ENCODE measurements around the gene TMEM183A. TPM values are rescaled to one million over a fixed set of nuclear protein-coding genes. Genes with fewer than 3 reads are reported as not detected.
A peak's percentile ranks its signal among the peaks of the same experiment; 100 is the strongest.

The TMEM183A gene
- total and polyA plus RNA-seq, 9 of the 15 experiments (the other 6 are each of a cell fraction or from before 2014, with no cell fraction given): 23.4 to 190 (median 124) TPM

GRCh38 chr1:203051841-203052324 is 44.7 kb downstream of the TMEM183A start (continued):
- TF ChIP-seq ZNF740 (CRISPR knock-in tag; IDR thresholded peaks at IDR 0.05) (peak; percentile 76), ZNF740 (tag; IDR thresholded peaks at IDR 0.05) (no peak)

- Histone ChIP-seq H3K9ac (ENCODE audit: insufficient read depth in 1 of 2, low read depth in 2 of 2, low read length in 2 of 2) (no peak overlapping the region), H3K27me3 (ENCODE audit: control insufficient read depth in 2 of 2, insufficient read depth in 2 of 2, low read length in 2 of 2) (peaks cover 76 to 91% of the 10 kb centered on the region in 2 experiments), H3K9me3 (replicated peaks; ENCODE audit: control insufficient read depth, insufficient read depth, low read depth, low read length) (no peaks in the 10 kb centered on the region), H2AFZ (ENCODE audit: low read depth, low read length) (no peak overlapping the region), H3K4me3 (no peak overlapping the region), H3K27ac (ENCODE audit: extremely low read depth, low read depth, low read length) (no peak overlapping the region), H3K4me1 (replicated peaks in 1 of 2; ENCODE audit: control insufficient read depth in 2 of 2, insufficient read depth in 2 of 2, low read length in 2 of 2) (peaks cover 0 to 22% of the 10 kb centered on the region in 2 experiments; a peak in 2 of 5 replicates), H4K20me1 (replicated peaks; ENCODE audit: control insufficient read depth, insufficient read depth, low read length) (peaks cover 15% of the 10 kb centered on the region; the same call in 1 of the 2 replicates), H3K9me1 (ENCODE audit: control insufficient read depth, insufficient read depth, low read length) (peaks cover 2% of the 10 kb centered on the region), H3K79me2 (ENCODE audit: control insufficient read depth, insufficient read depth, low read length) (no peaks in the 10 kb centered on the region), H3K4me2 (ENCODE audit: insufficient read depth, low read length) (no peak overlapping the region), H3K36me3 (ENCODE audit: control insufficient read depth, insufficient read depth, low read length) (no peaks in the 10 kb centered on the region)
- no peak for TF ChIP-seq SMC3 (conservative IDR thresholded peaks at IDR 0.05; ENCODE audit: insufficient read depth, low read depth, low read length)
- no peak for TF ChIP-seq ZNF449 (CRISPR knock-in tag; IDR thresholded peaks at IDR 0.05)
- no peak for TF ChIP-seq MLLT1 (IDR thresholded peaks at IDR 0.05)
- no peak for TF ChIP-seq ZNF586 (CRISPR knock-in tag; conservative IDR thresholded peaks at IDR 0.05)
- no peak for TF ChIP-seq FOXM1 (IDR thresholded peaks at IDR 0.05; ENCODE audit: low read depth)
- no peak for TF ChIP-seq FOXM1 (CRISPR knock-in tag; IDR thresholded peaks at IDR 0.05; ENCODE audit: low read depth)
- no peak for TF ChIP-seq ZBTB7A (IDR thresholded peaks at IDR 0.05; ENCODE audit: borderline replicate concordance, control insufficient read depth, low read depth, low read length)
- no peak for TF ChIP-seq CREM (IDR thresholded peaks at IDR 0.05; ENCODE audit: low read depth)
- TF ChIP-seq POU5F1 (IDR thresholded peaks at IDR 0.05; ENCODE audit: borderline replicate concordance, low read depth, low read length, partially characterized antibody): no peak
- no peak for TF ChIP-seq ZNF77 (CRISPR knock-in tag; IDR thresholded peaks at IDR 0.05)
- TF ChIP-seq PKNOX1 (IDR thresholded peaks at IDR 0.05): no peak
- no peak for TF ChIP-seq ZNF277 (CRISPR knock-in tag; IDR thresholded peaks at IDR 0.05; ENCODE audit: borderline replicate concordance)
- TF ChIP-seq KAT2B (IDR thresholded peaks at IDR 0.05; ENCODE audit: low read depth, low read length): no peak
- no TSS peak for BruUV-seq (replicated peaks)
- DNase-seq (ENCODE audit: extremely low read depth in 1 of 4, low spot score in 3 of 4) (no peak), FAIRE-seq (no peak), ATAC-seq (no peak)
- POLR2A ChIA-PET: interaction anchor here (1.0 to 2.3 kb wide), 2 partner anchors 10 to 114 kb away, joined by 3 to 10 read pairs; no protein-coding TSS in a partner anchor
- intact Hi-C loops (cut with micrococcal nuclease) (no loop called here), in situ Hi-C loops (cut with MboI) (no loop called here)
- CTCF ChIA-PET (ENCODE audit: low intra/inter-chr PET ratio): no interaction called here
- 4% methylated on average over 3 of the region's 3 CpGs for WGBS (ENCODE audit: insufficient coverage, low coverage, missing lambda C conversion rate)
These were observed 45.4 kb downstream of the TMEM183A start for GRCh38 chr1:203052601-203053000.
